Measurements from ENCODE around the gene TF. TPM values are rescaled to one million over a fixed set of nuclear protein-coding genes. Genes with fewer than 3 reads are reported as not detected.

Gene TF
- total and polyA plus RNA-seq, 8 donors: 1.1 to 30.7 (median 5.6) TPM

GRCh38 chr3:133754973-133755828, 9.0 kb downstream of the TF start:
- TF ChIP-seq, protein P1, sequence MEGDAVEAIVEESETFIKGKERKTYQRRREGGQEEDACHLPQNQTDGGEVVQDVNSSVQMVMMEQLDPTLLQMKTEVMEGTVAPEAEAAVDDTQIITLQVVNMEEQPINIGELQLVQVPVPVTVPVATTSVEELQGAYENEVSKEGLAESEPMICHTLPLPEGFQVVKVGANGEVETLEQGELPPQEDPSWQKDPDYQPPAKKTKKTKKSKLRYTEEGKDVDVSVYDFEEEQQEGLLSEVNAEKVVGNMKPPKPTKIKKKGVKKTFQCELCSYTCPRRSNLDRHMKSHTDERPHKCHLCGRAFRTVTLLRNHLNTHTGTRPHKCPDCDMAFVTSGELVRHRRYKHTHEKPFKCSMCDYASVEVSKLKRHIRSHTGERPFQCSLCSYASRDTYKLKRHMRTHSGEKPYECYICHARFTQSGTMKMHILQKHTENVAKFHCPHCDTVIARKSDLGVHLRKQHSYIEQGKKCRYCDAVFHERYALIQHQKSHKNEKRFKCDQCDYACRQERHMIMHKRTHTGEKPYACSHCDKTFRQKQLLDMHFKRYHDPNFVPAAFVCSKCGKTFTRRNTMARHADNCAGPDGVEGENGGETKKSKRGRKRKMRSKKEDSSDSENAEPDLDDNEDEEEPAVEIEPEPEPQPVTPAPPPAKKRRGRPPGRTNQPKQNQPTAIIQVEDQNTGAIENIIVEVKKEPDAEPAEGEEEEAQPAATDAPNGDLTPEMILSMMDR (IDR thresholded peaks at IDR 0.05): no peak
- H3K27ac ChIP-seq: no peak overlapping the region
- H3K4me3 ChIP-seq: no peak overlapping the region
- H3K9me3 ChIP-seq: no peaks in the 10 kb centered on the region
- peaks cover 0 to 9% (median 4%) of the 10 kb centered on the region in 3 donors for H3K4me1 ChIP-seq
- no peak for ATAC-seq
- intact Hi-C loops (cut with DNase I): no loop called here
- WGBS, 2 donors: 82 to 89% methylated on average over 10 of the region's 10 CpGs
- no peak for FAIRE-seq
- H3K27me3 ChIP-seq: no peaks in the 10 kb centered on the region
- DNase-seq: no peak
- no peaks in the 10 kb centered on the region for H3K36me3 ChIP-seq

GRCh38 chr3:133756716-133757694, 10.8 kb downstream of the TF start:
- Histone ChIP-seq H3K4me3 (no peak overlapping the region), H3K27ac (no peak overlapping the region), H3K9me3 (no peaks in the 10 kb centered on the region), H3K4me1 (peaks cover 0 to 9% (median 0%) of the 10 kb centered on the region in 3 donors), H3K27me3 (no peaks in the 10 kb centered on the region), H3K36me3 (no peaks in the 10 kb centered on the region)
- TF ChIP-seq, protein P1 (IDR thresholded peaks at IDR 0.05): no peak
- FAIRE-seq: no peak
- ATAC-seq: no peak
- 87 to 89% methylated on average over 20 of the region's 20 CpGs for WGBS, 2 donors
- DNase-seq: no peak
- intact Hi-C loops (cut with DNase I): no loop called here

DNA sequence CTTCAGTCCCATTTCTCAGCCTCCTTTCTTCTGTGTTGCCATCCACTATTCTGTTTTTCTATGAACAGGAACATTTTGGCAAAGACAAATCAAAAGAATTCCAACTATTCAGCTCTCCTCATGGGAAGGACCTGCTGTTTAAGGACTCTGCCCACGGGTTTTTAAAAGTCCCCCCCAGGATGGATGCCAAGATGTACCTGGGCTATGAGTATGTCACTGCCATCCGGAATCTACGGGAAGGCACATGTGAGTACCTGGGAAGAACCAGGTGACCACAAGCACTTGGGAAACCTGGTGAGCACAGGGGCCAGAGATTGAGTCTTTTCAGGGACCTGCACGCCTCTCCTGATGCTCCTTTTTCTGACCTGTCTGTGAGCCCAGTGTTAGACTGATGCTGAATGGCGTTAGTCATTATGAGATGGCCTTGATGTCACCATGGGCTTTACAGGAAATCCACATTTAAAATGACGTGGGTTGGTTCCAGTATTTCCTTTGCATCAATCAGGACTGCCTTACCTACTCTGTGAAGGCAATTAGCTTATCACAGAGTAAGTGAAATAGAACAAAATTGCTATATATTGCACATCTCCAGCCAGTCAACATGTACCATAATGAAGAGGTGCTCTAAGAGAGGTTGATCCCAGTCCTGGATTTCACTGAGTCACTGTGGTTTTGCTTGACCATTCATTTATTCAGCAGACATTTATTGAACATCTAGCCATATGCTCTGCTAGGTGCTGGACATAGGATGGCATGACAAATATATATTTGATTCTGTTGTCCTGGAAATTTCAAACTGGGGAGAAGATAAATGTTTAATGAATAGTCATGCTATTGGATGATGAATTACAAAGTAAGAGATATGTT, 11.7 kb downstream of the TF start:
- no peak for ATAC-seq
- H3K4me1 ChIP-seq: peaks cover 0 to 4% (median 0%) of the 10 kb centered on the region in 3 donors
- no peaks in the 10 kb centered on the region for H3K9me3 ChIP-seq
- no peak for FAIRE-seq
- DNase-seq: no peak
- intact Hi-C loops (cut with DNase I): no loop called here
- no peaks in the 10 kb centered on the region for H3K27me3 ChIP-seq
- H3K27ac ChIP-seq: no peak overlapping the region
- WGBS, 2 donors: 66 to 72% methylated on average over 6 of the region's 6 CpGs
- TF ChIP-seq, protein P1 (IDR thresholded peaks at IDR 0.05): no peak
- H3K36me3 ChIP-seq: no peaks in the 10 kb centered on the region
- H3K4me3 ChIP-seq: no peak overlapping the region

GRCh38 chr3:133758568-133758928, 12.4 kb downstream of the TF start:
- Histone ChIP-seq H3K27me3 (no peaks in the 10 kb centered on the region), H3K27ac (no peak overlapping the region), H3K9me3 (no peaks in the 10 kb centered on the region), H3K36me3 (no peaks in the 10 kb centered on the region), H3K4me3 (no peak overlapping the region), H3K4me1 (no peaks in the 10 kb centered on the region)
- 81 to 84% methylated on average over 1 of the region's 1 CpG for WGBS, 2 donors
- no peak for DNase-seq
- FAIRE-seq: no peak
- intact Hi-C loops (cut with DNase I): no loop called here
- TF ChIP-seq, protein P1 (IDR thresholded peaks at IDR 0.05): no peak
- no peak for ATAC-seq

All from pancreas (tissue), 10 donors.